SU-DHL-6 (cell line): ENCODE measurements around the gene EVC2.

Experiments
- H2AFZ ChIP-seq: fragments of 200-600 bp; sonication (generic); 2 replicates; pipeline ENCODE4 v1.6.1; 2014; ENCODE audit warnings: low read depth, mild to moderate bottlenecking, moderate library complexity, mixed read lengths, antibody characterized with exemption, low read length; ENCODE audit not compliant: severe bottlenecking
- H3F3A ChIP-seq: fragments of 200-600 bp; shearing (Covaris generic); 2 replicates; pipeline ENCODE4 v1.6.0; 2016; ENCODE audit warnings: antibody characterized with exemption, mild to moderate bottlenecking; ENCODE audit not compliant: insufficient read depth
- H3K27ac ChIP-seq: fragments of 200-600 bp; sonication (generic); 2 replicates; pipeline ENCODE4 v1.5.1; 2016; ENCODE audit warnings: low read depth, mild to moderate bottlenecking, low read length, moderate library complexity, mixed read lengths
- H3K27me3 ChIP-seq: fragments of 200-600 bp; sonication (generic), shearing (Covaris generic); 2 replicates; pipeline ENCODE4 v1.6.0; 2014; ENCODE audit warnings: mild to moderate bottlenecking, low read length
- H3K36me3 ChIP-seq: fragments of 200-600 bp; sonication (generic); 2 replicates; pipeline ENCODE4 v1.6.1; 2014; ENCODE audit warnings: mild to moderate bottlenecking, low read length, mixed read lengths
- H3K4me2 ChIP-seq: fragments of 300-600, 200-600 bp; shearing (Covaris generic), sonication (generic); 2 replicates; pipeline ENCODE4 v1.6.0; 2014; ENCODE audit warnings: low read length, low read depth, mild to moderate bottlenecking; ENCODE audit not compliant: poor library complexity, severe bottlenecking
- H3K4me3 ChIP-seq: fragments of 200-600 bp; sonication (generic); 2 replicates; pipeline ENCODE4 v1.5.1; 2014; ENCODE audit warnings: antibody characterized with exemption, low read length, mild to moderate bottlenecking, mixed read lengths; ENCODE audit not compliant: insufficient read depth, poor library complexity, severe bottlenecking
- H3K79me2 ChIP-seq: fragments of 200-600 bp; sonication (generic); 2 replicates; pipeline ENCODE4 v1.6.1; 2014; ENCODE audit warnings: mild to moderate bottlenecking, low read length, moderate library complexity; ENCODE audit not compliant: insufficient read depth
- H3K9ac ChIP-seq: fragments of 200-600 bp; sonication (generic); 2 replicates; pipeline ENCODE4 v1.7.0; 2014; ENCODE audit warnings: mild to moderate bottlenecking, low read length
- H3K9me2 ChIP-seq: fragments of 200-600 bp; sonication (generic); replicated peaks from 2 replicates; pipeline ENCODE4 v1.6.1; 2014; ENCODE audit warnings: low read length; ENCODE audit not compliant: insufficient read depth
- H3K9me3 ChIP-seq: fragments of 200-600 bp; sonication (generic); 2 replicates; pipeline ENCODE4 v1.6.1; 2014; ENCODE audit warnings: low read length, mixed read lengths; ENCODE audit not compliant: insufficient read depth
- H4K20me1 ChIP-seq: fragments of 200-600 bp; sonication (generic); 2 replicates; pipeline ENCODE4 v1.6.1; 2014; ENCODE audit warnings: low read depth, mild to moderate bottlenecking, antibody characterized with exemption, low read length, moderate library complexity, mixed read lengths
- EZH2phosphoT487 ChIP-seq: fragments of 200-600 bp; sonication (generic), shearing (Covaris generic); conservative IDR thresholded peaks from 2 replicates; pipeline ENCODE4 v1.6.1; 2018; ENCODE audit warnings: mild to moderate bottlenecking, antibody characterized with exemption, low read length, moderate library complexity, mixed read lengths
- TF ChIP-seq, protein P1 (sequence below): fragments of 200-600 bp; sonication (generic); IDR thresholded peaks from one replicate; pipeline ENCODE4 v1.5.1; 2017; ENCODE audit warnings: antibody characterized with exemption, mild to moderate bottlenecking, low read length, moderate library complexity; ENCODE audit not compliant: insufficient read depth, poor library complexity, severe bottlenecking

EVC2 gene

GRCh38 chr4:5706486-5707290 lies 1.7 kb downstream of the EVC2 start:
- no peak overlapping the region for H3K4me2 ChIP-seq
- TF ChIP-seq EZH2phosphoT487, result no peak
- TF ChIP-seq, protein P1, sequence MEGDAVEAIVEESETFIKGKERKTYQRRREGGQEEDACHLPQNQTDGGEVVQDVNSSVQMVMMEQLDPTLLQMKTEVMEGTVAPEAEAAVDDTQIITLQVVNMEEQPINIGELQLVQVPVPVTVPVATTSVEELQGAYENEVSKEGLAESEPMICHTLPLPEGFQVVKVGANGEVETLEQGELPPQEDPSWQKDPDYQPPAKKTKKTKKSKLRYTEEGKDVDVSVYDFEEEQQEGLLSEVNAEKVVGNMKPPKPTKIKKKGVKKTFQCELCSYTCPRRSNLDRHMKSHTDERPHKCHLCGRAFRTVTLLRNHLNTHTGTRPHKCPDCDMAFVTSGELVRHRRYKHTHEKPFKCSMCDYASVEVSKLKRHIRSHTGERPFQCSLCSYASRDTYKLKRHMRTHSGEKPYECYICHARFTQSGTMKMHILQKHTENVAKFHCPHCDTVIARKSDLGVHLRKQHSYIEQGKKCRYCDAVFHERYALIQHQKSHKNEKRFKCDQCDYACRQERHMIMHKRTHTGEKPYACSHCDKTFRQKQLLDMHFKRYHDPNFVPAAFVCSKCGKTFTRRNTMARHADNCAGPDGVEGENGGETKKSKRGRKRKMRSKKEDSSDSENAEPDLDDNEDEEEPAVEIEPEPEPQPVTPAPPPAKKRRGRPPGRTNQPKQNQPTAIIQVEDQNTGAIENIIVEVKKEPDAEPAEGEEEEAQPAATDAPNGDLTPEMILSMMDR, result no peak

GRCh38 chr4:5705647-5706320 lies 2.6 kb downstream of the EVC2 start:
- Histone ChIP-seq H3K9ac (no peak overlapping the region), H4K20me1 (no peaks in the 10 kb centered on the region), H3K4me2 (no peak overlapping the region), H3K4me3 (no peak overlapping the region), H3F3A (no peaks in the 10 kb centered on the region), H3K27me3 (no peaks in the 10 kb centered on the region), H2AFZ (no peak overlapping the region), H3K79me2 (no peaks in the 10 kb centered on the region), H3K9me3 (no peaks in the 10 kb centered on the region), H3K9me2 (no peaks in the 10 kb centered on the region; the same call in 1 of the 2 replicates), H3K36me3 (no peaks in the 10 kb centered on the region), H3K27ac (no peak overlapping the region)
- TF ChIP-seq, protein P1, result no peak
- TF ChIP-seq EZH2phosphoT487, result no peak

More at GRCh38 chr4:5706486-5707290, 1.7 kb downstream of the EVC2 start:
- no peak overlapping the region for H3K4me3 ChIP-seq
- H3K9me3 ChIP-seq, result no peaks in the 10 kb centered on the region
- no peaks in the 10 kb centered on the region for H4K20me1 ChIP-seq
- no peaks in the 10 kb centered on the region for H3K36me3 ChIP-seq
- no peaks in the 10 kb centered on the region for H3K27me3 ChIP-seq
- no peak overlapping the region for H3K9ac ChIP-seq
- H3F3A ChIP-seq, result no peaks in the 10 kb centered on the region
- no peak overlapping the region for H2AFZ ChIP-seq
- no peak overlapping the region for H3K27ac ChIP-seq
- H3K79me2 ChIP-seq, result no peaks in the 10 kb centered on the region
- H3K9me2 ChIP-seq, result no peaks in the 10 kb centered on the region; the same call in 1 of the 2 replicates

- H3K9me3 ChIP-seq, result no peaks in the 10 kb centered on the region
- H3K27ac ChIP-seq, result no peak overlapping the region
- H4K20me1 ChIP-seq, result no peaks in the 10 kb centered on the region
- no peaks in the 10 kb centered on the region; the same call in 1 of the 2 replicates for H3K9me2 ChIP-seq
- H3K36me3 ChIP-seq, result no peaks in the 10 kb centered on the region
- no peaks in the 10 kb centered on the region for H3F3A ChIP-seq
- TF ChIP-seq EZH2phosphoT487, result no peak
- TF ChIP-seq, protein P1, result no peak
- no peaks in the 10 kb centered on the region for H3K79me2 ChIP-seq
- no peak overlapping the region for H3K9ac ChIP-seq
- H3K4me2 ChIP-seq, result no peak overlapping the region
- no peak overlapping the region for H3K4me3 ChIP-seq
- no peaks in the 10 kb centered on the region for H3K27me3 ChIP-seq
- H2AFZ ChIP-seq, result no peak overlapping the region
Measured at GRCh38 chr4:5704276-5704675, 4.1 kb downstream of the EVC2 start.
